GM19438 (cell line): ENCODE data around the gene OR6C70.

Experiments used
- ATAC-seq: cut with Tn5 transposase; IDR thresholded peaks from one replicate; pipeline ENCODE4 v1.9.1; 2021; ENCODE audit warnings: low read depth; ENCODE audit not compliant: unreplicated experiment

OR6C70 gene

DNA sequence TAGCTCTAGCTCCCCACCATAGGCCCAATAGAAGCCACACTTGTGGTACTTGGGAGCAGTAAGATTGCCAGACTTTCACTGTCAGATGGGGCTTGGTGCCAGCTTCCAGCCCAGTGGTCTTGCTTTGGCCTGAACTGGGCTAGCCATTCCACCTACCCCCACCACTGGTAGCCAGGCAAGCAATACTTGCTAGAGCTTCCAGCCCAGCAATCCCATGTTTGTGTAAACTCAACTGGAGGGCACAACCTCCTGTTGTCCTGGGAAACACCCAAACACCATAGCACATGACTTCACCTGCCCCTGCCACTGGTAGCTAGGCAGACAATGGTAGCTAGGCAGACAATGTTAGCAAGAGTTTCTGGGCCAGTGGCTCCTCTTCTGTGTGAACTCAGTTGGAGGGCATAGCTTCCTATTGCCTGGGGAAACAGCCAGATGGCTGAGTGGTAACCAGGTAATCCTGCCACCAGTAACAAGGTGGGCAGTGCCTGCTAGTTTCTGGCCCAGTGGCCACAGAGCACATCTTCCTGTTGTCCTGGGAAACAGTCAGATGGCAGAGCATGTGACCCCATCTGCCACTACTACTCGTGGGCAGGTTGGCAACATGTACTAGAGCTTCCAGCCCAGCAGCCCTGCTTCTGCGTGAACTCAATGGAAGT is 49.5 kb downstream of the OR6C70 start:
- no peak for ATAC-seq
